ENCODE results near the gene NDOR1. TPM values are rescaled to one million over a fixed set of nuclear protein-coding genes. Genes with fewer than 3 reads are reported as not detected.

NDOR1 gene
- total RNA-seq: 10.2 TPM

GRCh38 chr9:137205126-137206069, at the start of gene NDOR1, which contains the start of gene TMEM203:
Gene NDOR1 (plus strand): TSS chr9:137205700. CDS start chr9:137205778, 78 bp downstream.
Gene TMEM203 (minus strand): TSS chr9:137205648. CDS start chr9:137205414, 234 bp downstream.
- peak; percentile 86 to 92 (median 90) for DNase-seq (ENCODE audit: low read depth in 2 of 3, low spot score in 2 of 3)

GRCh38 chr9:137156567-137157375, 48.7 kb upstream of the NDOR1 start:
- peak; percentile 22 to 67 (median 48) for DNase-seq (ENCODE audit: low read depth in 2 of 3, low spot score in 2 of 3)

GRCh38 chr9:137157618-137158415, 47.7 kb upstream of the NDOR1 start:
- DNase-seq (ENCODE audit: low read depth in 2 of 3, low spot score in 2 of 3): no peak

GRCh38 chr9:137158625-137159024, 46.9 kb upstream of the NDOR1 start:
- no peak for DNase-seq (ENCODE audit: low read depth in 2 of 3, low spot score in 2 of 3)

- DNase-seq (ENCODE audit: low read depth in 2 of 3, low spot score in 2 of 3): no peak
Observed at GRCh38 chr9:137159105-137160053, 46.1 kb upstream of the NDOR1 start.

- no peak for DNase-seq (ENCODE audit: low read depth in 2 of 3, low spot score in 2 of 3)
Observed at GRCh38 chr9:137160054-137160425, 45.5 kb upstream of the NDOR1 start.

GRCh38 chr9:137160716-137161557, 44.6 kb upstream of the NDOR1 start:
- no peak for DNase-seq (ENCODE audit: low read depth in 2 of 3, low spot score in 2 of 3)

- no peak for DNase-seq (ENCODE audit: low read depth in 2 of 3, low spot score in 2 of 3)
Observed at GRCh38 chr9:137161558-137162486, 43.7 kb upstream of the NDOR1 start.

GRCh38 chr9:137162505-137163364, 42.8 kb upstream of the NDOR1 start:
- DNase-seq (ENCODE audit: low read depth in 2 of 3, low spot score in 2 of 3): no peak

- no peak for DNase-seq (ENCODE audit: low read depth in 2 of 3, low spot score in 2 of 3)
Observed at GRCh38 chr9:137163365-137163715, 42.2 kb upstream of the NDOR1 start.

- DNase-seq (ENCODE audit: low read depth in 2 of 3, low spot score in 2 of 3): no peak
Observed at GRCh38 chr9:137163805-137164204, 41.7 kb upstream of the NDOR1 start.

- no peak for DNase-seq (ENCODE audit: low read depth in 2 of 3, low spot score in 2 of 3)
Observed at GRCh38 chr9:137164370-137165249, 40.9 kb upstream of the NDOR1 start.

GRCh38 chr9:137165250-137165836, 40.2 kb upstream of the NDOR1 start:
- DNase-seq (ENCODE audit: low read depth in 2 of 3, low spot score in 2 of 3): no peak

- DNase-seq (ENCODE audit: low read depth in 2 of 3, low spot score in 2 of 3): no peak
Observed at GRCh38 chr9:137166380-137167229, 38.9 kb upstream of the NDOR1 start.

All from hematopoietic multipotent progenitor cell (in vitro differentiated cells).